GM19238 (cell line): ENCODE measurements around the gene PRELID3B.
"Not testable (repeated sequence)": the region's sequence is repeated elsewhere in the genome, so short reads cannot be mapped to it uniquely, and the experiment has no call there.

ENCODE experiments used
- DNase-seq: peaks from one replicate; pipeline ENCODE4 v3.0.0; 2011; ENCODE audit warnings: low spot score; ENCODE audit not compliant: insufficient read length

Gene PRELID3B

GRCh38 chr20:59050437-59050836, 7.9 kb upstream of the PRELID3B start:
- no peak for DNase-seq

- DNase-seq = no peak
Observed at GRCh38 chr20:59048681-59049030, 6.1 kb upstream of the PRELID3B start.

GRCh38 chr20:59047938-59048680, 5.5 kb upstream of the PRELID3B start:
- no peak for DNase-seq

DNA sequence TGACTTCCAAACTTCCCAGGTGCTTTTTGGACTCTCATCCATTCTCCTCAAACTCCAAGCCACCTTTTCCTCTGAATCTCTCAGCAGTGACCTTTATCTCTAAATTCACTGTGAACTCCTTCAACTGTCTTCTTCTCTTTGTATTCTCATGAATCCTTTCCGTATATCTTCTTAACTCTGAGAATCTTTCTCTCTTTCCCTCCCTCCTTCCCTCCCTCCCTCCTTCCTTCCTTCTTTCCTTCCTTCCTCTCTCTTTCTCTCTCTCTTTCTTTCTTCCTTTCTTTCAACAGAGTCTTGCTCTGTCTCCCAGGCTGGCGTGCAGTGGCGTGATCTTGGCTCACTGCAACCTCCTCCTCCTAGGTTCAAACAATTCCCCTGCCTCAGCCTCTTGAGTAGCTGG, 4.3 kb upstream of the PRELID3B start:
- DNase-seq = no peak

DNA sequence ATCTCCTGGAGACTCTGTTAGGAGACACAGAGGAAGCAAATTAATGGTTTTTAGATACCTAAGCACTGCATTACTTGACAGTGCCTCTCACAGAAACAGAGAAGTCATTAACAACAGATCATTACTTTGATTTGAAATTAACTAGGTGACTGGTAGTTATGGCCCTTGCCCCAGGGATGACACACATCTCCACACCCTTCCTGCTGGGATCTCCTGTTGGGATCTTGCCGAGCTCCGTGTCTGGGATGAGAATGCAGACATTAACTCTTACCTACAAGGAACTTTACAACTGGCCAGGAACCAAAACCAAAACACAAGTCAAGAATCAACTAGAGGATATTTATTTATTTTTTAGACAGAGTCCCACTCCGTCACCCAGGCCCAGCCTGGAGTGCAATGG, 2.2 kb upstream of the PRELID3B start:
- DNase-seq = no peak

DNA sequence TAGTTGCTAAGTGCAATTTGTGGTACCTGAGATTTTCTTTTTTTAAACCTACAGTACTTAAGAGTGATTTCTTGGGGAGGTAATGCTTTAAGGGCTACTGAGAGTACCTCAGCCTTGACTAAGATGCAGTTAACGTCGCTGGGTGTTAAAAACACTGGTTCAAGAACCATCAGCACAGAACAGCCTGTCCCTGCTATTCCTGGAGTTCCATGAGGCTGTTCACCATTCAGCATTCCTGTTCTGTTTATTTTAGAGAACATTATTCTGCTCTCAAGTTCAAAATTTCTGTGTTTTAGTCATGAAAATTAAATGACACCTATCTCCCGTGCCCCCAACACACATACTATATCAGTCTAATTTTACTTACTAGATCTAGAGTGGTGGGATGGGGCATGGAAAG, 1.7 kb upstream of the PRELID3B start:
- DNase-seq = no peak

DNA sequence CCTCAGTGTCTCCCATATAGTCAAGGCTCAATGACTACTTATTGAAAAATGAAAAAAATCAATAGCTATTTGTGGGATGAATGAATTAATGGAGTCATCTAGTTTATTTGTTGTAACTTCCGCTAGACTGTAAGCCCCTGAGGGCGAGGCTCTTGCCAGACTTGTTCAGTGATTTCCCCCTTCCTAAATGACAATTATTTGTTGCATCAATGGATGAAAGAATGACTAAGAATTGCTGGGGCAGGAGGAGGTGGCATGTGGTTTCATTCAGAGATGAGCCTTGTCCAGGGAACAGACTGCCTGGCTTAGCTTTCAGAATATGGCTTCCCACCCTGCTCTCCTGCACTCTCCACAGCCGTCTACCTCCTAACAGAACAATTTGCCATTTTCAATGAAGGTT, 1.1 kb upstream of the PRELID3B start:
- no peak for DNase-seq

- DNase-seq = peak; percentile 96
Observed at GRCh38 chr20:59042796-59043631, 428 bp upstream of the PRELID3B start.

DNA sequence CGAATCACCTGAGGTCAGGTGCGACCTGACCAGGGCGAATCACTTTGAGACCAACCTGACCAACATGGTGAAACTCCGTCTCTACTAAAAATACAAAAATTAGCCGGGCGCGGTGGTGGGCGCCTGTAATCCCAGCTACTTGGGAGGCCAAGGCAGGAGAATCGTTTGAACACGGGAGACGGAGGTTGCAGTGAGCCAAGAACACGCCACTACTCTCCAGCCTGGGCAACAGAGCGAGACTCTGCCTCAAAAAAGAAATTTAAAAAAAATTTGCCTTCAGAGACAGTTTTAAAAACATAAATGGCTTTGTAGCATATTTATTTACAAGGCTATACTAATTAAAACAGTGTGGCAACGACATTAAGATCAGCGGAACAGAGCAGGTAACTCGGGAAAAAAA, 1.1 kb downstream of the PRELID3B start:
- DNase-seq = not testable (repeated sequence)

- DNase-seq = no peak
Observed at GRCh38 chr20:59040667-59041066, 1.9 kb downstream of the PRELID3B start.

DNA sequence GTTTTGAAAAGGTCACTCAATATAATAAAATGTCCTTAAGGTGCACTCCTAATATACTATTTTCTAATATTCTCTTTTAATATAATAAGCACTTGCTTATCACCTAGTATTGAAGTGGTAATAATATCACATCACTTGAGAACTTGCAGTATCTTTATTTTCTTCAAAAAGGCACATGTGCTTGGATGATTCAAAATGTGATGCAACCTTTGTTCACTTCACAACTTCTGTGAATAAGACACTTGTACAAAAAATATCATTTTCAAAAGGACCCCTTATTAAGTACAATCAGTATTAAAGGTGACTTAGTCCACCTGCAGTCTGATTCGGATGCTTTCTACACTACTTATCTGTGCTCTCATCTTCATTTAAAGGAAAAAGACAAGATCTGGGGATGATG, 3.4 kb downstream of the PRELID3B start:
- no peak for DNase-seq

- no peak for DNase-seq
Observed at GRCh38 chr20:59037386-59037785, 5.2 kb downstream of the PRELID3B start.

GRCh38 chr20:59035381-59035780, 7.2 kb downstream of the PRELID3B start:
- DNase-seq = no peak

- no peak for DNase-seq
Observed at GRCh38 chr20:59033616-59034165, 8.9 kb downstream of the PRELID3B start.

DNA sequence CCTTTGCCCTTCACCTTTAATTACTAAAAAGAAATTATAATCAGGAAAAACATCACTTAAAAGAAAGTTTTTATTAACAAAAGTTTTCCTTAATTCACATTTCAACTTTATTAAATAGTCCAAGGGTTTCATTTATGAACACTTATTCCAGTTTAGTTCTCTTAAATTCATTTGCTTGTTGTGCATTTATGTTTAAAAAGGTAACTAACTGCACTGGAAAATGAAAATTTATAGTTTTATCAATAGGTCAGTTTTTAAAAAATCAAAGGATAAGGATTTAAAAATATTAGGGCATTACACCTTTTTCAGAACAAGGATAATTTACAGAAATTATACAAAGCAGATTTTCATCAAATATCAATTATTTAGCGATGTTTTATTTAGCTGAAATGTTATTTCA, 9.5 kb downstream of the PRELID3B start:
- DNase-seq = no peak

DNA sequence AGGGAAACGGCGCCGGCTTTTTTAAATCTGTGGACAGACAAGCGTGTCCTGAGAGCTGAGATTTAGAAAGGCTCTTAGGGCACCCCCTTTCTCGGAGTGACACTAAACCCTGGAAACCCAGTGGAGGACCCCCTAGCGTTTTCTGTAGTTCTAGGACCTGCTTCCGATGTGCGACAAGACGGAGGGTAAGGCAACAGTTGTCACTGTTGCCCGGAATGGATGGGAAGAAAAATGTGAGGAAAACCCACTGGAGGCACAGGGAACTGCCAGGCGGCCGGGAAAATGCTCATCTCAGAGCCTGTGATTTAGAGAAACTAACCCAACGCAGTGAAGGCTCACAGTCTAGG, 9.9 kb downstream of the PRELID3B start:
- peak; percentile 26 for DNase-seq

GRCh38 chr20:59032023-59032712, 10.4 kb downstream of the PRELID3B start, which contains the start of gene ATP5F1E:
Gene ATP5F1E, minus strand, starts transcription at chr20:59032335. Its CDS starts 84 bp downstream, at chr20:59032251.
- DNase-seq = peak; percentile 90

DNA sequence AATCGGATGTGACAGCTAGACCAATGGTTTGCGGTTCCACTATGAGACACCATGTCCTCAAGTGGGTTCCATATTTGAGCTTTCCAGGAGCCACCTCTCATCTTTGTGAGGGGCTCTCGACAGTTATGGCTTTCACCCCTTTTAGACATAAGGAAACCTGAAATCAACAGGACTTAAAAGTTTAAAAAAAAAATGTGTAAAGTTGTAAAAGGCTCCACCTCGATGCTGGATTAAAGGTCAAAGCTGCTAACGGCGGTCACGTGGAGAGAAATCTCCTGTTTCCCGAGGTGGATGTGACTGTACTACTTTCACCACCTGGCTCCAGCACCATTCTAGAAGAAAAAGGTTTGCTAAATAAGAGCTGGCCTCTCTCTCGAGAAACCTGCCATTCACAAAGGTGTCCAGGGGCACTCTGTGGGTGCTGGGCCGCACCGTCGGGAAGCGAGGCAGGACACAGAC, 11.0 kb downstream of the PRELID3B start:
- no peak for DNase-seq

DNA sequence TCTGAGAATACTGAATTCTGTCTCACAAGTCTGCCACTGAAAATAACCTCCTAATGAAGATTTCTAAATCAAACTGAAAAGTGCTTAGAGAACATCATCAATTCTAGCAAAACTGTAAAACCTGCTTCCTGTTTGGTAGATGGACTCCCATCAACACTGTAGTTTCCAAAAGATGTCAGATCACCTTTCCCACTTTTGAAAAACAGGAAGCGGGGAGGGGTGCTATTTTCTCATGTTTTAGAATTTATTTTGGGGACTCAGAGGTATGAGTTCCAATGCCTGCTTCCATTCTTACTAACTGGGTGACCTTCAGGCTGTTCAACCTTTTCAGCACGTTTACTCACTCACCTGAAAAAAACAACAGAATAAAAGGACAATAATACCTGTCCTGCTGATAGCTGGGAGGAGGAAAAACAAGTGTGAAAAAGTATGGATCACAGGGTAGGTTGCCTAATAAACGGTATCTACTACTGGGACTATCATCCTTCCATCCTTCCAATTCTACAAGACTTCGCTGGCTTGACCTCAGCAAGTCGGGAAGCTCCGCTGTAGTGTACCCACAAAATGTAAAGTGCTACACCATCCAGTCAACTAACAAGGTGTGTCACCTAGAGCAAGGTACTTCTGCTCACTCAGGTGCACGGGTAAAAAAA, 11.5 kb downstream of the PRELID3B start:
- no peak for DNase-seq

GRCh38 chr20:59028812-59029211, 13.8 kb downstream of the PRELID3B start:
- DNase-seq = no peak

GRCh38 chr20:59027741-59028320, 14.8 kb downstream of the PRELID3B start:
- no peak for DNase-seq
